ENCODE results near the gene FTL. TPM values are rescaled to one million over a fixed set of nuclear protein-coding genes. Genes with fewer than 3 reads are reported as not detected.

FTL gene
- total RNA-seq, 6 experiments from 2014 or later: 2,438 to 4,450 (median 3,824) TPM

DNA sequence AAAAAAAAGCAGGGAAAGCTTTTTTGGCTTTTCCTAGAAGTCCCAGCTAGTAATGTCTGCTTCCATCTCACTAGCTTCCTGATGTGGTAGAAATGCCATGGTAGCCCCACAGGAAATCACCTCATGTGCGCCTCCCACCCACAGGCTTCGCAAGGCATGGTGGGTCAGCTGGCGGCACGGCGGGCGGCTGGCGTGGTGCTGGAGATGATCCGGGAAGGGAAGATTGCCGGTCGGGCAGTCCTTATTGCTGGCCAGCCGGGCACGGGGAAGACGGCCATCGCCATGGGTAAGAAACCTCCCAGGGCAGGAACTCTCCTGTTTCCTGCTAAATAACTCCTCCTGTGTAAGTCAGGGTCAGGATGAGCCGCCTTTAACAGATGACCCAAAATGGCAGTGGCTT, 39.0 kb downstream of the FTL start:
- TF ChIP-seq, protein P1, sequence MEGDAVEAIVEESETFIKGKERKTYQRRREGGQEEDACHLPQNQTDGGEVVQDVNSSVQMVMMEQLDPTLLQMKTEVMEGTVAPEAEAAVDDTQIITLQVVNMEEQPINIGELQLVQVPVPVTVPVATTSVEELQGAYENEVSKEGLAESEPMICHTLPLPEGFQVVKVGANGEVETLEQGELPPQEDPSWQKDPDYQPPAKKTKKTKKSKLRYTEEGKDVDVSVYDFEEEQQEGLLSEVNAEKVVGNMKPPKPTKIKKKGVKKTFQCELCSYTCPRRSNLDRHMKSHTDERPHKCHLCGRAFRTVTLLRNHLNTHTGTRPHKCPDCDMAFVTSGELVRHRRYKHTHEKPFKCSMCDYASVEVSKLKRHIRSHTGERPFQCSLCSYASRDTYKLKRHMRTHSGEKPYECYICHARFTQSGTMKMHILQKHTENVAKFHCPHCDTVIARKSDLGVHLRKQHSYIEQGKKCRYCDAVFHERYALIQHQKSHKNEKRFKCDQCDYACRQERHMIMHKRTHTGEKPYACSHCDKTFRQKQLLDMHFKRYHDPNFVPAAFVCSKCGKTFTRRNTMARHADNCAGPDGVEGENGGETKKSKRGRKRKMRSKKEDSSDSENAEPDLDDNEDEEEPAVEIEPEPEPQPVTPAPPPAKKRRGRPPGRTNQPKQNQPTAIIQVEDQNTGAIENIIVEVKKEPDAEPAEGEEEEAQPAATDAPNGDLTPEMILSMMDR (IDR thresholded peaks at IDR 0.05): no peak
- no peaks in the 10 kb centered on the region for H3K9me3 Mint-ChIP-seq
- H3K27ac Mint-ChIP-seq: no peak overlapping the region; the same call in 1 of the 2 replicates
- DNase-seq: no peak
- H3K36me3 Mint-ChIP-seq (ENCODE audit: low read depth): peaks cover 10% of the 10 kb centered on the region
- H3K27me3 Mint-ChIP-seq (ENCODE audit: insufficient read depth): peaks cover 1% of the 10 kb centered on the region; the same call in 1 of the 2 replicates
- no peak overlapping the region for H3K4me3 Mint-ChIP-seq
- H3K4me1 Mint-ChIP-seq (ENCODE audit: low read depth): peaks cover 10% of the 10 kb centered on the region

DNA sequence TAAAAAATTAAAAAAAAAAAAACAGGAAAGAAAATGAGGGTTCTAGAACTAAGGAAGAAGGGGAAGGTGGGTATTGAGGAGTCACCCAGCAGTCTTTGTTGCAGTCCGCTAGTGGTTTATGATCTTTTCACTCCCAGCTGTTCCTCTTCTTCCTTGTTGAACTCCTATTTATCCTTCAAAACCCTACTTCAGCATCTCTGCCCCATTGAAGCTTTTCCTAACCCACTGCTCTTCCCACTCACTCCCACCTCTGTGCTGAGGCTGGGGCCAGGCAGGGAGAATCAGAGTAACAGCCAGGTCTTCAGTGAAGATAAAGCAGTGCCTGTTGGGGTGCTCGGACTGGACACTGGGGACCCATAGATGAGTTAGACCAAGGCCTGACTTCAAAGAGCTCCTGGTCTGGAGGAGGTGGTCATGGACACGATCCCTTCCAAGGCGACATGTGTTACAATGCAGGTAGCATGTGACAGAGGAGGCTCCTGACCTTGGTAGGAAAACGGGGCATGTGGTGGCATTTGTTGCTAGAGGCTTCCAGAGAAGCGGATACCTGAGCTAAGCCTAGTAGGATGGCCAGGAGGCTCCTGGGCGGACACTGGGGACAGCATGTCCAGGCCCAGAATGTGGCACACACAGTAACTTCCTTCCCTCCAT, 40.0 kb downstream of the FTL start:
- no peak overlapping the region for H3K27ac Mint-ChIP-seq
- peaks cover 5% of the 10 kb centered on the region for H3K36me3 Mint-ChIP-seq (ENCODE audit: low read depth)
- peaks cover under 1% of the 10 kb centered on the region for H3K4me1 Mint-ChIP-seq (ENCODE audit: low read depth)
- TF ChIP-seq, protein P1 (IDR thresholded peaks at IDR 0.05): no peak
- H3K4me3 Mint-ChIP-seq: no peak overlapping the region
- H3K27me3 Mint-ChIP-seq (ENCODE audit: insufficient read depth): peaks cover 1% of the 10 kb centered on the region; the same call in 1 of the 2 replicates
- DNase-seq: no peak
- no peaks in the 10 kb centered on the region for H3K9me3 Mint-ChIP-seq

DNA sequence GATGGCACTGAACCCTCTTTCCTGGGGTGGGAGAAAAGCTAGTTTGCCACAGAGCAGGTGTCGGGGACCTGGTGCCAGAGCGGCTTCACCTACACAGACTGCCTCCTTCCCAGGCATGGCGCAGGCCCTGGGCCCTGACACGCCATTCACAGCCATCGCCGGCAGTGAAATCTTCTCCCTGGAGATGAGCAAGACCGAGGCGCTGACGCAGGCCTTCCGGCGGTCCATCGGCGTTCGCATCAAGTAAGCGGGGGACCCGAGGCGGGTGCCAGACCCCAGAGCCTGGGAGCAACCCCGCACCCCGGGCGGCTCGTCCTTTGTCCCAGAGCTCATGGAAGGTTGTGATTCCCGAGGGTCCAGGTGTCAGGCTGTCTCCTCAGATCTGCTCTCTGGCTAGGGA, 41.8 kb downstream of the FTL start:
- Mint-ChIP-seq H3K36me3 (ENCODE audit: low read depth) (peaks cover 10% of the 10 kb centered on the region), H3K9me3 (no peaks in the 10 kb centered on the region), H3K4me3 (no peak overlapping the region), H3K27ac (no peak overlapping the region), H3K4me1 (ENCODE audit: low read depth) (no peaks in the 10 kb centered on the region), H3K27me3 (ENCODE audit: insufficient read depth) (peaks cover 1% of the 10 kb centered on the region; the same call in 1 of the 2 replicates)
- DNase-seq: no peak
- TF ChIP-seq, protein P1 (IDR thresholded peaks at IDR 0.05): no peak

DNA sequence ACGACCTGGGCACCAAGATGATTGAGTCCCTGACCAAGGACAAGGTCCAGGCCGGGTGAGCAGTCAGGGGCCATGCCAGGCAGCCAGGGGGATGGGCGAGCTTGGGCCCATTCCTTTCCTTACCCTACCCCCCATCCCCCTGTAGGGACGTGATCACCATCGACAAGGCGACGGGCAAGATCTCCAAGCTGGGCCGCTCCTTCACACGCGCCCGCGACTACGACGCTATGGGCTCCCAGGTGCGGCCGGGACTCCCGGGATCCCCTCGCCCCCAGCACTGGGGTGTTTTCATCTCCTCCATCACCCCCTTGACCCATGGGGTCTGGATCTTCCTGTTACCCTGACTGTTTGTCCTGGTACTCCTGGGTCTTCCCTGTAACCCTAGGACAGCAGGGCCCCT, 44.7 kb downstream of the FTL start:
- no peaks in the 10 kb centered on the region for H3K9me3 Mint-ChIP-seq
- H3K36me3 Mint-ChIP-seq (ENCODE audit: low read depth): peaks cover 22% of the 10 kb centered on the region
- H3K27me3 Mint-ChIP-seq (ENCODE audit: insufficient read depth): peaks cover 1% of the 10 kb centered on the region
- no peak overlapping the region for H3K27ac Mint-ChIP-seq
- H3K4me1 Mint-ChIP-seq (ENCODE audit: low read depth): no peaks in the 10 kb centered on the region
- TF ChIP-seq, protein P1 (IDR thresholded peaks at IDR 0.05): no peak
- H3K4me3 Mint-ChIP-seq: no peak overlapping the region
- no peak for DNase-seq

DNA sequence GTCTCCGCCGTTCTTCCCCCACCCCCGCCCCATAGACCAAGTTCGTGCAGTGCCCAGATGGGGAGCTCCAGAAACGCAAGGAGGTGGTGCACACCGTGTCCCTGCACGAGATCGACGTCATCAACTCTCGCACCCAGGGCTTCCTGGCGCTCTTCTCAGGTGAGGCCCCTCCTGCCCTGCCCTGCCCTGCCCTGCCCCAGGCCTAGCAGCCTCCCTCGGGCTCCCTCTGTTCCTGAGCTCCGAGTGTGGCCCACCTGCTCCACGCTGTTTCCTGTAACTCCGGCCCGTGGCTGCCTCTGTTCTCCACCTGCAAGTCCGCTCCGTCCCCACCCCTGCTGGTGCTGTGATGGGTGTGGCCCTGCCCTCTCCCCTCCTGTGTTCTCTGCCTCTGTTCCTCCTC, 45.3 kb downstream of the FTL start:
- no peak overlapping the region for H3K4me3 Mint-ChIP-seq
- TF ChIP-seq, protein P1 (IDR thresholded peaks at IDR 0.05): no peak
- H3K9me3 Mint-ChIP-seq: no peaks in the 10 kb centered on the region
- peaks cover 24% of the 10 kb centered on the region for H3K36me3 Mint-ChIP-seq (ENCODE audit: low read depth)
- DNase-seq: no peak
- no peak overlapping the region for H3K27ac Mint-ChIP-seq
- no peaks in the 10 kb centered on the region for H3K4me1 Mint-ChIP-seq (ENCODE audit: low read depth)
- H3K27me3 Mint-ChIP-seq (ENCODE audit: insufficient read depth): peaks cover 1% of the 10 kb centered on the region

Data from HFFc6 (cell line).